A673 (cell line): ENCODE results near the gene KRT27.

Source experiments
- EZH2 ChIP-seq: fragments of 200-600 bp; sonication (generic); IDR thresholded peaks from 2 replicates; pipeline ENCODE4 v1.6.1; 2017; ENCODE audit warnings: borderline replicate concordance, low read depth, mild to moderate bottlenecking, mixed read lengths, antibody characterized with exemption, low read length; ENCODE audit not compliant: poor library complexity, severe bottlenecking
- TF ChIP-seq, protein P1 (sequence below): fragments of 300-800, 200-600 bp; sonication (generic); conservative IDR thresholded peaks from 2 replicates; pipeline ENCODE4 v1.5.1; 2017; ENCODE audit warnings: low read depth, mild to moderate bottlenecking, antibody characterized with exemption, low read length, moderate library complexity, mixed read lengths

- TF ChIP-seq, protein P1, sequence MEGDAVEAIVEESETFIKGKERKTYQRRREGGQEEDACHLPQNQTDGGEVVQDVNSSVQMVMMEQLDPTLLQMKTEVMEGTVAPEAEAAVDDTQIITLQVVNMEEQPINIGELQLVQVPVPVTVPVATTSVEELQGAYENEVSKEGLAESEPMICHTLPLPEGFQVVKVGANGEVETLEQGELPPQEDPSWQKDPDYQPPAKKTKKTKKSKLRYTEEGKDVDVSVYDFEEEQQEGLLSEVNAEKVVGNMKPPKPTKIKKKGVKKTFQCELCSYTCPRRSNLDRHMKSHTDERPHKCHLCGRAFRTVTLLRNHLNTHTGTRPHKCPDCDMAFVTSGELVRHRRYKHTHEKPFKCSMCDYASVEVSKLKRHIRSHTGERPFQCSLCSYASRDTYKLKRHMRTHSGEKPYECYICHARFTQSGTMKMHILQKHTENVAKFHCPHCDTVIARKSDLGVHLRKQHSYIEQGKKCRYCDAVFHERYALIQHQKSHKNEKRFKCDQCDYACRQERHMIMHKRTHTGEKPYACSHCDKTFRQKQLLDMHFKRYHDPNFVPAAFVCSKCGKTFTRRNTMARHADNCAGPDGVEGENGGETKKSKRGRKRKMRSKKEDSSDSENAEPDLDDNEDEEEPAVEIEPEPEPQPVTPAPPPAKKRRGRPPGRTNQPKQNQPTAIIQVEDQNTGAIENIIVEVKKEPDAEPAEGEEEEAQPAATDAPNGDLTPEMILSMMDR, result no peak
- no peak for TF ChIP-seq EZH2
Observed at GRCh38 chr17:40778461-40778860, 3.9 kb downstream of the KRT27 start.
